Myocyte (in vitro differentiated cells): ENCODE measurements around the gene AKAP13. TPM values are rescaled to one million over a fixed set of nuclear protein-coding genes. Genes with fewer than 3 reads are reported as not detected.
"Not testable (repeated sequence)": the region's sequence is repeated elsewhere in the genome, so short reads cannot be mapped to it uniquely, and the experiment has no call there.

Source experiments
- DNase-seq: peaks from one replicate; pipeline ENCODE4 v3.0.0-alpha.2; 2012; ENCODE audit warnings: low read depth
- total RNA-seq: library from RNA; depleted of rRNA; stranded (reverse); fragments of >200 nt; gene quantifications from 2 replicates; pipeline ENCODE4 v1.2.3, GENCODE V29; 2014

Gene AKAP13
- total RNA-seq, 1 donor from 2014 or later: 201 TPM

DNA sequence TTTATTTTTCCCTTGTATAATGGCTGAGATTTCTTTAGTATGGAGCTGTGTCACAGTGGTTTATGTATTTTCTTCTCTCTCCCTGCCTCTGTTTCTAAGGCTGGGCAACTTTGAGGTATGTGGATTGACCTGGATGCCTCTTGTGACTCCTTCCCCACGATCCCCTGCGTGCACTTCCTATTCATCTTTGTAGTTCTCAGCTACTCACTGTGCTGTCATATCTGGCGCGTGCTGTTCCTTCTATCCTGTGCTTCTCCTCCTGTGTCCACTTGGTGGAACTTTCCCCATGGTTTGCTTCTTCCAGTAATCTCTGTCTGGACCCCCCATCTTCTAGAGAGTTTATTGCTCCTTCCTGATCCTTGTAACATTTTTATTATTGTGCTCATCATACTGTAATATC, 97.3 kb downstream of the AKAP13 start:
- peak; percentile 40 for DNase-seq

DNA sequence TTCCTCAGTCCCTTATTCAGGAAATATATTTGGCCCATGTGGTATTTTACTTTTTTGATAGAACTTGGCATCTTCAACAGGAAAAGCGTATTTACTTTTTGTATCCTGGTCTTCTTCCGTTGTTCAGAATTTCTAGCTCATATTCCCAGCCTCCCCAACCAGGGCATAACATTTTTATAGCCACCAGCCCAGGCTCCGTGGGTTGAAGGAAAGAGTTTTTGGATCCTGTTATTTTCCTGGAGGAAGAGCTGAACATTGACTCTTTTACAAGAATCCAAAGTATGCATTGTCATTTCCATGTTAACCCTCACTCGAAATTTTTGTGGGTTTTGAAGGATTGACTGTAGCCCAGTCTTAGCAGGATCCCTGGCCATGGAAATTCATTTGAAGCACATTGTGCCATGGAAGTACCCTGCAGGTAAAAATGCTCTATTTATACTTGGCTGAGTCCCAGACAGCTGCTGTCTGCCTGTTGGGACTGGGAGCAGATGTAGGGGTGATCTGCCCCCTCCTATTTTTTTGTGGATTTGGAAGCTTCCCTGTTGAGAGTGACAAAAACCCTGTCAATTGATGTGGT, 98.8 kb downstream of the AKAP13 start:
- DNase-seq: peak; percentile 88

DNA sequence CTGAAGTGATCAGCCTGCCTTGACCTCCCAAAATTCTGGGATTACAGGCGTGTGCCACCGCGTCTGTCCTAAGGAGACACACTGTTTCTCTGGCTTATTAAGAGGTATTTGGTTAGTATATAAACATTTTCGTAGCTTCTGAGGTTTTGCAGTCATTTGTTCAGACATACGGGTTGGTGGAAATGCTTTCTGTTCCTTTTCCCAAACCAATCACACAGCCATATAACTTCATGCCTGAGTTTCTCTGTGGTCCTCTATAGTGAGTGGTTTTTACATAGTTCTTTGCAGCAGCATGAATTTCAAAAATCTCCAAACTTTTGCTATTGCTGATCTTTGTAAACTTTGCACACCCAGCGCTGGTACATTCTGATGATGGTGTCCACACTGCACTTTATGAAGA, 100.5 kb downstream of the AKAP13 start:
- DNase-seq: no peak

DNA sequence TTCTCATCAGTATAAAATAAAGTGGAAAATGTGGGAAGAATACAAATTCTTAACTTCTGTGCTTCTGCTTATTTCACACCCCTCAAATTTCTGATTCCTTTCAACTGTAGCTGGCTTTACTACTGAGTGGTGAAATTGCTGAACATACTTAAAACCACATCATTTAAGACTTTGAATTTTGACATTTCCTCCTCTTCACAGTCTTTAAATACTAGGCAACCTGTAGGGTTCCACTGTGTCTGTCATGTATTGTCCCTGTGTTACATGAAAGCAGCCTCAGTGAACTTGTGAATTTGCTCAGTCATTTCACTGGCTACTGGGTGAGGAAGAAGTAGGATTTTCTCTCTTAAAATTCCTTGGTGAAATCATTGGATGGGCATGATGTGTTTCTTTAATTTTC, 101.1 kb downstream of the AKAP13 start:
- DNase-seq: not testable (repeated sequence)

DNA sequence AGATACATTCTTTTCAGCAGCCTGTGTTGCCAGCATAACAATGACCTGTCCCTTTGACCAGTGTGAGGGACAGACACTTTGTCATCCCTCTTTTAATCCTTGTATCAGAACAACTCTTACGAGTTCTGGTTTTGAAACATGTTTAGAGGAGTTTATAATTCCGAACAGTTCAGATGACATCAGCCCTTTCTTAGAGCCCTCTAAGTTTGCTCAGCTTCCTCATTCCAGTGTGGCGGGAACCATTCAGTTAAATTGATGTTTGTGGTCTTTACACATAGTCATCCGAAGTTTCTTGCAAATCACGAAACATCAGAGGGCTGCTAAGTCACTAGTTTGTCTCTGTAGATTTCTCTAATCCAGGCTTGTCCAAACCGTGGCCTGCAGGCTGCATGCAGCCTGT, 102.5 kb downstream of the AKAP13 start:
- DNase-seq: peak; percentile 58

DNA sequence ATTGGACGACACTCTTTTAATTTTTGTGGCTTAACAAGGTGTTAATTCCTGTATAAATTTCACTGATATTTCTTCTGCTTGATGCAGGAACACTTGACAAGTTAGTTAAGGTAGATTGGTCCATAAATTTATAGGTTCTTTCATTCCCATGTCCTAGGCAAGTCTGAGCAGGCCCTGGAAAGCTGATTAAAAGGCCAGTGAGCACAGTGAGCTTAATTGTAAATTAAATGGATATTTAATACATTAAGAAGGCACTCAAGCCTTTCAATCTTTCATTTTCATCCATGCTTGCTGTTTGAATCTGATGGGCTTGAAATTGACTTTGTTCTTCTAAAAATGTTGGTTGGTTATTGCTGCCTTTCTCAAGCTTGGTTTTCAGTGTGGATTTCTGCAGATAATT, 103.6 kb downstream of the AKAP13 start:
- not testable (repeated sequence) for DNase-seq

DNA sequence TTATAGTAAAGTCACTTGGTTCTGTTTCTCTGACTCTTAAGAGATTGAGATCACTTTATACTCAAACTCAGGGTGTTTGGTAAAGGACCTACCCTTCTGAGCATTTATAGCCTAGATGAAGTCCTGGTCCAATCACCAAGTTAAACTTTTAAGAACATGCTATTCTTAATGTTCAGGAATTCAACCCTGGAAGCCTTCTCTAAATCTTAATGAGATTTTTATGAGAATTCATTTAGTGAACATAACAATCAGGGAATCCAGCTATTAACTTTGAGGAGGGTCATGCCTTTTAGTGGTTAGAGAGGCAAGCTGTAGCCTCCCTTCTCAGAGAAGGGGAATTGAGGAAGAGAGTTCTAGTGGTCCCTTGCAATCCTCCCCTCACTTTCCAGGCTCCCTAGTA, 104.5 kb downstream of the AKAP13 start:
- DNase-seq: not testable (repeated sequence)

DNA sequence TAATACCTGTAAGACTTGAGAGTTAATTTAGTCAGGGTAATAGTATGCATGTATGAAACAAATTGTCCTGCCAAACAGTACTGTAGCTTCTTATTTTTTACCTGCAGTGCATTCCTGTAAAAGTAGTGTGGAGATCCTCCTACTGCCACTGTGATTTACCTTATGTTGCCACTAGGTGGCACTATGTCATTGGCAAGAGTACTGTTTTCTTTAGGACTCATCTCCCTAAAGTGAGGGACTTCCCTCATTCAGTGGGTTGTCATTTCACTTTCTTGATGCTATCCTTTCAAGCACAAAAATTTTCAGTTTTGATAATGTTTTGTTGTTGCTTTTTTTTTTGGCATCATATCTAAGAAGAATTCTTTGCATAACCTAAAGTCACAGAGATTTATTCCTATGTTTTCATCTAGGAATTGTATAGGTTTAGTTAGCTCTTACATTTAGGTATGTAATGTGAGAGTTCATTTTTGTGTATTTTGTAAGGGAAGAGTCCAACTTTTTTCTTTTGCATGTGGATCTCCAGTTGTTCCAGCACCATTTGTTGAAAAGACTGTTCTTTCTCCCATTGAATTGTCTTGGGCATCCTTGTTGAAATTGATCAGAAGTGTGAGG, 105.7 kb downstream of the AKAP13 start:
- DNase-seq: peak; percentile 83

DNA sequence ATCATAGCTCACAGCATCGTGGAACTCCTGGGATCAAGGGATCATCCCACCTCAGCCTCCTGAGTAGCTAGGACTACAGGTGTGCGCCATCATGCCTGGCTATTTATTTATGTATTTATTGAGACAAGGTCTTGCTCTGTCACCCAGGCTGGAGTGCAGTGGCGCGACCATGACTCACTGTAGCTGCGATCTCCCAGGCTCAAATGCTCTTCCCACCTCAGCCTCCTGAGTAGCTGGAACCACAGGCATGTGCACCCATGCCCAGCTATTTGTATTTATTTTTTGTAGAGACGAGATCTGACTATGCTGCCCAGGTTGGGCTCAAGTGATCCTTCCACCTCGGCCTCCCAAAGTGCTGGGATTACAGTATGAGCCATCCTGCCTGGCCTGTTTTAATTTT, 107.4 kb downstream of the AKAP13 start:
- DNase-seq: peak; percentile 36

DNA sequence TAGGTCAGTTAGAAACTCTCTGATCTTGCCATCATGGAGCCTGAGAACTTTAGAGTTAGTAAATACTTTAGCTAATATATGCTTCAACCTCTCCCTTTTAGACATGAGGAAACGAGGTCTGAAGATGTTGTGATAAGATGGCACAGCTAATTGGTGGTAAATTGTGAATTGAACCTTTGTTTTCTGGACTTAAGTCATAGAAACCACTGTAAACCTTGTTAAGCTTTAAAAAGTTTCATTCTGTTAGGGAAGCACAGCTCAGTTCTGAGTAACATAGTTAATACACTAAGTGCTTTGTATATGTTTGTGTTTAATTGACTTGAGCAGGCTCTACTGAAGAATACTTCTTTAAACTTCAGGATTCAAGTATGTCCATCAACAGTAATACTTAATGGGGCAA, 108.6 kb downstream of the AKAP13 start:
- DNase-seq: no peak

DNA sequence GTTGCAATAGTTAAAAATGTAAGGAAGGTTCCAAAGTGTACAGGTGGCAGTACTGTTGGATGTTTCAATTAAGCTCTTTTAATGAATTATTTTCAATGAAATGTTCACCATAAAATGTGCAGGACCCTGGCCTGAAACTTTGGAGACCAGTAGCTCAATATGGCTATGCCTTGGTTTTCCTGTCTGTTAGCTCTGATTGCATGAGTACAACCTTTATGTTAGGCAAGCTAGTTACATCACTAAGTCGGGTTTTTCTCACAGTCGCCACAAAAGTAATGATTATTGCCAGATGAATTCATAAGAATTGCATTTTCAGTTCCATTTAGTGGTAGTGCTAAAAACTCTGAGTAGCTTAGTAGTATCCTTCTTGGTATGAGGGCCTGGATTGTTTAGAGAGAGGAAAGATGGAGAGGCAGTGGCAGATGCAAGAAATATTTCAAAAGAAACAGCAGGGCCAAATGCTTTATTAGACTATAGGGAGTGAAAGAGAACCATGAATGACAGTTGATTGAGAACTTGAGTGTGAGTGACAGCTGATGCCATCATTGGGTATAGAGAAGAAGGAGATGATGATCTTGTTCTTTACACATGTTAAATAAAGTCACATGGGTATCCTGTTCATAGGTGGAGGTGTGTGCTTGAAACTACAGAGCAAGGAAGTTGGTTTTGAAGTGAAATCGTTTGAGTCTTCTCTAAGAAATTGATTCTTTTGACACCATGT, 109.5 kb downstream of the AKAP13 start:
- no peak for DNase-seq

DNA sequence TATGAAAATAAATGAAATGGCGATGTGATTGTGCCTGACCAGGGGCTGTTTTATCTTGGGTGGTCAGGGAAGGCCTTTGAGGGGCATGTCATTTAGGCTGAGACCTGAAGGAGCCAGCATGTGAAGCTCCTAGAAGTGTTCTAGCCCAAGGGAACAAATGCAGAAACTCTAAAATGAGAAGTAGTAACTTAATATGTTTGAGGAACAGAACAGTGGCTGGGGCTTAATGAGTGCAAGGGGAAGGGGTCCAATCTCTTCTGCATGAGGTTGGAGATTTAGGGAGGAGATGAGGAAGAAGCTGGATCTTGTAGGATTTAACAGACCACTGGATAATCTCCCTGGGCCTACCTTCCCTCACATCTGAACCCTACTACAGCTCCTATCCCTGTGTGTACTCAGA, 110.5 kb downstream of the AKAP13 start:
- DNase-seq: no peak

DNA sequence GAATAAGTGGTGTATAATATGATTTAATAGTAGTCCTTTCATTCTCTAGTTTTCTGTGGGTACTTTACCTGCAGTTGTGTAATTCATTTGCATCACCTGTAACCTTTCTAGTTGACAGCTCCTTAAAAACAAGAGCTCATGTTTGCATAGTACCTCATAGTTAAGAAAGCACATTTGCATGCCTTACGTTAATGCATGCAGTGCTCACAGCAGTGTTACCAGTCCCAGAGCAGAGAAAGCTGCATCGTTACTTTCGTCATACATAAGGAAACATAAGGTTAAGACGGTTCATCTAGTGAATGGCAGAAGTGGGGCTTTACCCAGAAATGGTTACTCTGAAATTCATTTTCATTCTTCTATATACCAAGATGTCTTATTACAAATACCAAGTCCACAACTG, 111.3 kb downstream of the AKAP13 start:
- no peak for DNase-seq

DNA sequence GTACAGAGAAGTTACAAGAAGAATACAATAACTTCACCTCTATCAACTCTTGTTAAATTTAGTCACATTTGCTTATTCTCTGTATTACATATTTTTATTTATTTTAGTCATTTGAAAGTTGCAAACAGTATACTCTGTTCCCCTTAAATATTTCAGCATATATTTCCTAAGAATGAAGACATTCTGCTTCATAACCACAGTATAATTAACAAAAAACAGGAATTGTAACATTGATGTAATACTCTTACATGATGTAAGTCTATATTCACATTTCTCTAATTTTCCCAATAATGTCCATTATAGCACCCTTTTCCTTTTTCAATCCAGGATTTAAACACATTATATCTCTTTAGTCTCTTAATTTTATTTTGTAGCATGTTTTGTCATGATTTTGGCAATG, 112.0 kb downstream of the AKAP13 start:
- no peak for DNase-seq

DNA sequence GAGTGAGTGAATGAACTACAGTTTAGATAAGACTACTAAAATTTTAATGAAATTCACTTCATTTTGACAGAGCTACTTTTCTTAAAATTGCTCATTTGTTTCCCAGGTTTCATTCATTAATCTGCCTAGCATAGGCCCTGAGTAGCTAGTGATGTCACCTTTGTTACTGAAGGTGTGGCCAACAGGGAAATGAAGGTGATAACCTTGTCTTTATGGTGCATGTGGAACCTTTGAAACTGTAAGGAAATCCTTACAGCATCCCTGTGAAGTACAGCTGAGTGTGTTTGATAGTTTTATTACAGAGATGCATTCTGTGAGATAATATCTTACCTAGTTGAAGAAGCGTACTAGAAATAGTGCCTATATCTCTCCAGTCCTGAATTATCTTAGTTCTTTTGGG, 112.9 kb downstream of the AKAP13 start:
- no peak for DNase-seq

DNA sequence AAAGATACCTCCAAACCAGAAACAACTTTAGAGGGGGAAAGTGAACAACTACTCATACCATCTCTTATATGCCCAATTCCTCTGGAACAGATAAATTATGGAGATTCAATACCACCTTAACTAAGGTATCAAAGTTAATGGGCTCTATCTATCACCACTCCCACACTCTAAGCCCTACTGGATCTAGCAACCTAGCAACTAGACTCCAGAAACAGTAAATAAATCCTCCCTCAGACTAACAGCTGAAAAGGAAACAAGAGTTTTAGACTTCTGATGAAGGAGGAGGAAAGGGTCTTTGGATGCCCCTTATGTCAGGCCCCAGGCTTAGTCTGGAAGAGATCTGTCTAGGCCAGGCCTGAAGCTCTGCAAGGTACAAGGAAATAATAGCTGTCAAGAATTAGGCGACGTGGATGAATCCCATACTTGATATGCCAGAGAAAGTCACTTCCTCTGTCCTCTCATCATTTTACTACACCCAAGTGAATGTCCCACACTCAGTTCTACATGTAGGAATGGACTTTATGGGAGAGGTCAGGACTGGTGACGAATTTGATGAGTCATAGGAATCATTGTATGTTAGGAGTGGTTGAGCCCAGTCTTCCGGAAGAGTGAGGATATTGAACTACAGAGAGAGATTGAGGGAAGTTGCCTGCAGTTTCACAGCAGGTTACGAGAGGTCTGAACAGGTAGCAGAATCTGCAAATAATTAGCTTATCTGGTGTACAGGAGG, 113.8 kb downstream of the AKAP13 start:
- DNase-seq: peak; percentile 67

DNA sequence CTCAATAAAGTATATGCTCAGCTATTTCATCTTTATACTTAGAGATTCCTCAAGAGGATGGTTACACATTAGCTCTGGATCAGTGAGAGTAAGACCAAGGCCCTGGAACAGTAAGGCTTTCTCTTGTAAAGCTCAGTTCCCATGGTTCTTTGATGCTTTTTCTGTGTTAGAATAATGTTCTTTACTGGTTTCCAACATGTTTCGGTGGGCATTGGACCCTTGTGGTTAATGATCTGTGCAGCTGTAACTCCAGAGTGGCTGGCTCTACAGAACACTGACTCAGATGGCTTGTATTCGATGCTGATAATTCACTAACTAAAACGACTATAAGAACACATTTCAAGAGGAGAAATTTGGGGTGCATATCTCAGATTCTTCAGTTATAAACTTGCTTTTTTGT, 114.7 kb downstream of the AKAP13 start:
- DNase-seq: no peak

DNA sequence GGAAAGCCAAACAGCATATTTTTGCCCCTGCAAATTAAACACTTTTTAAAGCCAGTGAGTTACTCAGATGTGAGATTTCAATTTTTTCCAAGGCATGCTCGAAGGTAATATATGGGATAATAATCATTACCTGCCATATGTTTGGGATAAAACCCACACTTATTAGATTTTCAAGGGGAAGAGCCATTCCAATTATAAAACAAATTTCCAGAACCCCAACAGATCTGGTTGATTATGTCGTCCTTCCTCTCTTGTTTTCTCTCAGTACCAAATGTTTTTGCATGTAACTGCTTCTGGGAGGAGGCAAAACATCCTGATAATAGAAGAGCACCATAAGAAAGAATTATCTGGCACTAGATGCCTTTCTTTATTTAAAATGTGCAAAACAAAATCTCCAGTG, 115.1 kb downstream of the AKAP13 start:
- DNase-seq: no peak

DNA sequence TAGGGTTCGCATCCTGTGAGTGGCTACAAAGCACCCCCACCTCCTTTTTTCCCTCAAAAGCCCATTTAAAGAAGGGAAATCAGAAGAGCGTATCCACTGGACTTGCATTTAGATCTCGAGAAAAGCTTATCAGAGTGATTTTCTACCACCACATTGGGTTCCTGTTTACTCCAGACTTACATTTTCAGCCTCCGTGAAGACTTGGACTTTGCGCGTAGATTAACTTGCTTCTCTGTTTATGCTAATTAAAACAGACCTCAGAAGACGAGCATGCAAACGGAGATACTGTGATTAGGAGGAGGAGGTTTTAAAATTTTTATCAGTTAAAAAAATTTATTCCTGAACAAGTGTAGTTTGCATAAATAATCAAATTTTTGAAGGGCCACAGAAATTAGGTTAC, 115.7 kb downstream of the AKAP13 start:
- DNase-seq: no peak

DNA sequence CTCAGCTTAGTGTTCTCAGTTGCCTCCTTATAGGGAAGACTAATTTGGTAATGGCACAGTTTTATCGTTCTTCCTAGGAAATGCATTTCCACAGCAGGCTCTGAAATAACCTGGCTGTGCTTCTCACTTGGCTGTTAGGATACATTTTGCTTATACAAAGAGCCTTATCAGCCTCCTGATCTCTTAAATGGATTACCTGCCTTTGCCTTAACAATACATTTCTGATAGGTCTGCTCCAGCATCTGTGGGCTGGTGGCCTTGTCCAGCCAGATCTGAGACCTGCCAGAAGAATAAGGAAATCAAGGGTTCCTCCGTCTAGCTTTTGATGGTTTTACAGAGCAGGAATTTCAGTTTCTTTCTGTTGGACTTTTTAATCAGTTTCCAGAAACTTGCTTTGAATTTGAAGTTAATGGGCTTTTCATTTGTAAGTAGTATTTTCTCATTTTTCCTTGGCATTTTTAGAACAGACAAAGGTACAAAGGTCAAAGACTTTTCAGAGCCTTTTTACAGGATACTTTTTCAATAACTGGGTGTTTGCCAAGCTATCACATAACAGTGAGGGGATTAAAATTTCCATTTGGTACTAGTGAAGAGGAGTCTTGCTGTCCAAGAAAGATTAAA, 116.3 kb downstream of the AKAP13 start:
- no peak for DNase-seq

DNA sequence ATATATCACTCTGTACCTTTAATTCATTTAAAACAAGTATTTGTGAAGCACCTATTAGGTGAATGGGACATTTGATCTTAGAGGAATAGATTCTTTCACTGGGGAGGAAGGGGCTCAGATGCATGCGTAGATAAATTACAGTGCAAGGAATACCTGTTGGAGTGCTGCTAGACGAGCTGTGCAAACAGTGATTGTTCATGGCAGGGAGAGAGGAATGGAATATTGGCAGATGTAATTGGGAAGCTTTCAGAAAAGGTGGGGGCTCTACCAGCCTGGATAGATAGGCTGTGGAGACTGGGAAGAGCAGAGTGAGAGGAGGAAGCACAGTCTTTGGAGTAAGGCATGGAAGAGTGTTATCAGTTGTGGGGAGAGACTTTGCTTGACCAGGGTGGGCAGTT, 116.8 kb downstream of the AKAP13 start:
- DNase-seq: no peak

DNA sequence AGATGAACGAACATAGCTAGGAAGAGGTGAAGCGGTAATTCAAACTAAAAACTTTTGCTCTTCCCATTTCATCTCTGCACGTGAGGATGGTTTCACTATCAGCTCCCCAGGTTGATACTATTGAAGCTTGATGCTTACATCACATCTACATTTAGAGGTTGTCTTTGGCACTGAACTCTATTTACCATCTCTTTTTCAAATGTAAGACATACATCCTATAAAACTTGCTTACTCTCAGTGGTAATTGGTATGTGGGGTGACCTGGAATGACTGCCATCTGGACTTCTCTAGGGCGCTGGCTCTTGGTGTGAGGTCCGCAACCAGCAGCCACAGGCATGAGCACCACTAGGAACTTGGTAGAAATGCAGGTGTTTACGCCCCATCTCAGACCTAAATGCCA, 118.1 kb downstream of the AKAP13 start:
- DNase-seq: peak; percentile 30
